Activated CD4-positive, alpha-beta memory T cell treated with anti-CD3 and anti-CD28 coated beads for 36 hours (primary cell): ENCODE results near the gene OR9I1. TPM values are rescaled to one million over a fixed set of nuclear protein-coding genes. Genes with fewer than 3 reads are reported as not detected.

Source experiments
- CTCF ChIA-PET: fragments of 350-600 bp; sonication (Branson Sonifier 250); formaldehyde crosslinking; loops from one replicate; lab custom pipeline; 2021; ENCODE audit warnings: antibody characterized with exemption, inconsistent platforms; lab: Charles Lee
- POLR2A ChIA-PET: fragments of 350-600 bp; sonication (Branson Sonifier 250); formaldehyde crosslinking; loops from one replicate; lab custom pipeline; 2021; ENCODE audit warnings: antibody characterized with exemption; lab: Charles Lee
- DNase-seq: peaks from one replicate; pipeline ENCODE4 v3.0.0-alpha.2; 2020
- H3K27ac Mint-ChIP-seq: one replicate; pipeline ENCODE4 v1.8.0; 2021; ENCODE audit warnings: mixed read lengths
- H3K27me3 Mint-ChIP-seq: one replicate; pipeline ENCODE4 v1.8.0; 2021; ENCODE audit warnings: mixed read lengths
- H3K36me3 Mint-ChIP-seq: one replicate; pipeline ENCODE4 v1.8.0; 2021; ENCODE audit warnings: mixed read lengths
- H3K4me1 Mint-ChIP-seq: one replicate; pipeline ENCODE4 v1.8.0; 2021; ENCODE audit warnings: low read depth, mixed read lengths
- H3K4me3 Mint-ChIP-seq: one replicate; pipeline ENCODE4 v1.8.0; 2021; ENCODE audit warnings: mild to moderate bottlenecking, mixed read lengths
- H3K9me3 Mint-ChIP-seq: one replicate; pipeline ENCODE4 v1.8.0; 2021; ENCODE audit warnings: mixed read lengths
- intact Hi-C: fragments of 100-400 bp; cut with micrococcal nuclease; formaldehyde crosslinking; loops from one replicate; pipeline ENCODE4 v1.15.1; 2023
- total RNA-seq, 2 experiments: library from RNA; stranded (reverse); gene quantifications; one replicate each; pipeline ENCODE4 v1.2.3, GENCODE V29; 2021

Gene OR9I1
- total RNA-seq, 2 experiments from 2014 or later = not detected

GRCh38 chr11:58075781-58076180, 49.5 kb downstream of the OR9I1 start:
- Mint-ChIP-seq H3K27ac (no peak overlapping the region), H3K4me3 (no peak overlapping the region), H3K36me3 (no peaks in the 10 kb centered on the region), H3K27me3 (no peaks in the 10 kb centered on the region), H3K4me1 (no peaks in the 10 kb centered on the region), H3K9me3 (peaks cover 14% of the 10 kb centered on the region)
- no peak for DNase-seq
- ChIA-PET CTCF (no interaction called here), POLR2A (no interaction called here)
- intact Hi-C loops = no loop called here

- Mint-ChIP-seq H3K4me1 (no peaks in the 10 kb centered on the region), H3K9me3 (peaks cover 14% of the 10 kb centered on the region), H3K27ac (no peak overlapping the region), H3K27me3 (no peaks in the 10 kb centered on the region), H3K36me3 (no peaks in the 10 kb centered on the region), H3K4me3 (no peak overlapping the region)
- intact Hi-C loops = no loop called here
- no peak for DNase-seq
- ChIA-PET POLR2A (no interaction called here), CTCF (no interaction called here)
Measured at GRCh38 chr11:58070585-58070984, 54.7 kb downstream of the OR9I1 start.

GRCh38 chr11:58068655-58069054, 56.7 kb downstream of the OR9I1 start:
- Mint-ChIP-seq H3K4me1 (no peaks in the 10 kb centered on the region), H3K27me3 (no peaks in the 10 kb centered on the region), H3K4me3 (no peak overlapping the region), H3K27ac (no peak overlapping the region), H3K36me3 (no peaks in the 10 kb centered on the region), H3K9me3 (peaks cover under 1% of the 10 kb centered on the region)
- no peak for DNase-seq
- ChIA-PET POLR2A (no interaction called here), CTCF (no interaction called here)
- intact Hi-C loops = no loop called here

- H3K4me1 Mint-ChIP-seq = no peaks in the 10 kb centered on the region
- DNase-seq = no peak
- no peaks in the 10 kb centered on the region for H3K9me3 Mint-ChIP-seq
- CTCF ChIA-PET = no interaction called here
- no peak overlapping the region for H3K4me3 Mint-ChIP-seq
- H3K27me3 Mint-ChIP-seq = no peaks in the 10 kb centered on the region
- POLR2A ChIA-PET = no interaction called here
- intact Hi-C loops = no loop called here
- H3K27ac Mint-ChIP-seq = no peak overlapping the region
- no peaks in the 10 kb centered on the region for H3K36me3 Mint-ChIP-seq
Measured at GRCh38 chr11:58067685-58068084, 57.6 kb downstream of the OR9I1 start.

Other genes with a start within 250 kb of the OR9I1 start
- gene OR9Q1, start 101.6 kb downstream of the OR9I1 start, total RNA-seq = not detected
- not detected for gene OR6Q1, start 94.6 kb downstream of the OR9I1 start, total RNA-seq
- not detected for gene OR9Q2, start 63.5 kb upstream of the OR9I1 start, total RNA-seq
- gene OR1S2, start 78.6 kb upstream of the OR9I1 start, total RNA-seq = not detected
- not detected for gene OR1S1, start 87.2 kb upstream of the OR9I1 start, total RNA-seq
- gene OR10Q1, start 103.4 kb upstream of the OR9I1 start, total RNA-seq = not detected
- not detected for gene OR10W1, start 142.7 kb upstream of the OR9I1 start, total RNA-seq
- gene OR5B17, start 233.5 kb upstream of the OR9I1 start, total RNA-seq = not detected